SK-N-SH treated with all-trans-retinoic acid at 6 μM for 48 hours (cell line): ENCODE measurements around the gene CDC23.

Source experiments
- CREB5 ChIP-seq: fragments of 250-450 bp; sonication (Bioruptor Pico); IDR thresholded peaks from 2 replicates; pipeline ENCODE4 v1.5.1; 2020; ENCODE audit warnings: low read depth, mild to moderate bottlenecking, moderate library complexity
- CSDC2 ChIP-seq: fragments of 250-450 bp; sonication (Bioruptor Pico); IDR thresholded peaks from 2 replicates; pipeline ENCODE4 v1.5.0; 2020; ENCODE audit warnings: mild to moderate bottlenecking, moderate library complexity
- ESRRG ChIP-seq: fragments of 250-450 bp; sonication (Bioruptor Pico); IDR thresholded peaks from 2 replicates; pipeline ENCODE4 v1.6.1; 2021; ENCODE audit warnings: mild to moderate bottlenecking
- ISL1 ChIP-seq: fragments of 250-450 bp; sonication (Bioruptor Pico); IDR thresholded peaks from 2 replicates; pipeline ENCODE4 v2.1.2; 2022; ENCODE audit warnings: mild to moderate bottlenecking, moderate library complexity
- PATZ1 ChIP-seq: fragments of 250-450 bp; sonication (Bioruptor Pico); IDR thresholded peaks from 2 replicates; pipeline ENCODE4 v1.8.0; 2020; ENCODE audit warnings: mild to moderate bottlenecking, moderate library complexity, borderline replicate concordance
- RARB ChIP-seq: fragments of 250-450 bp; sonication (Bioruptor Pico); IDR thresholded peaks from 2 replicates; pipeline ENCODE4 v1.8.0; 2021; ENCODE audit warnings: mild to moderate bottlenecking, moderate library complexity
- SNAI2 ChIP-seq: fragments of 250-450 bp; sonication (Bioruptor Pico); IDR thresholded peaks from 2 replicates; pipeline ENCODE4 v1.5.0; 2020; ENCODE audit warnings: mild to moderate bottlenecking, moderate library complexity
- TOX ChIP-seq: fragments of 250-450 bp; sonication (Bioruptor Pico); IDR thresholded peaks from 2 replicates; pipeline ENCODE4 v1.8.0; 2021; ENCODE audit warnings: mild to moderate bottlenecking, moderate library complexity, borderline replicate concordance
- TSHZ2 ChIP-seq: fragments of 250-450 bp; sonication (Bioruptor Pico); IDR thresholded peaks from 2 replicates; pipeline ENCODE4 v1.5.0; 2020; ENCODE audit warnings: mild to moderate bottlenecking, moderate library complexity
- ZFP3 ChIP-seq: fragments of 250-450 bp; sonication (Bioruptor Pico); IDR thresholded peaks from 2 replicates; pipeline ENCODE4 v1.5.0; 2020; ENCODE audit warnings: mild to moderate bottlenecking, moderate library complexity
- ZNF70 ChIP-seq: fragments of 450-650 bp; formaldehyde crosslinking; IDR thresholded peaks from 2 replicates; pipeline ENCODE4 v1.5.0; 2020; ENCODE audit warnings: mild to moderate bottlenecking, moderate library complexity

- TF ChIP-seq CREB5 (CRISPR knock-in tag), result no peak
- TF ChIP-seq PATZ1 (CRISPR knock-in tag), result no peak
- TF ChIP-seq ZNF70 (CRISPR knock-in tag), result no peak
- no peak for TF ChIP-seq ISL1 (CRISPR knock-in tag)
- no peak for TF ChIP-seq RARB (CRISPR knock-in tag)
- TF ChIP-seq CSDC2, result no peak
- no peak for TF ChIP-seq ZFP3 (CRISPR knock-in tag)
- TF ChIP-seq SNAI2 (CRISPR knock-in tag), result no peak
- no peak for TF ChIP-seq ESRRG (CRISPR knock-in tag)
- TF ChIP-seq TSHZ2 (CRISPR knock-in tag), result no peak
- no peak for TF ChIP-seq TOX (CRISPR knock-in tag)
These were observed 33.7 kb upstream of the CDC23 start for GRCh38 chr5:138246822-138247221.
